ENCODE measurements around the gene TENM3. TPM values are rescaled to one million over a fixed set of nuclear protein-coding genes. Genes with fewer than 3 reads are reported as not detected.

The TENM3 gene
- total and polyA plus RNA-seq, 2 donors (not counting 3 experiments of a cell fraction or from before 2014, with no cell fraction given), result 3.2 to 6.2 TPM

- FAIRE-seq, result no peak
- Histone ChIP-seq H4K20me1 (replicated peaks; ENCODE audit: control insufficient read depth, extremely low read depth, insufficient read depth, low read length) (no peaks in the 10 kb centered on the region), H3K9me3 (replicated peaks; ENCODE audit: control insufficient read depth, insufficient read depth, low read length) (no peaks in the 10 kb centered on the region), H3K9ac (replicated peaks; ENCODE audit: extremely low read depth, insufficient read depth, low read length) (no peak overlapping the region), H2AFZ (ENCODE audit: low read depth, low read length) (peak overlapping the region; percentile 19), H3K4me3 (replicated peaks in 1 of 3; ENCODE audit: insufficient read depth in 1 of 3, low read depth in 1 of 3, low read length in 3 of 3) (no peak overlapping the region), H3K9me1 (replicated peaks; ENCODE audit: control insufficient read depth, extremely low read depth, insufficient read depth, low read length) (no peaks in the 10 kb centered on the region), H3K4me1 (ENCODE audit: control insufficient read depth, extremely low read depth, insufficient read depth, low read length) (peaks cover 5% of the 10 kb centered on the region), H3K79me2 (ENCODE audit: control insufficient read depth, insufficient read depth, low read length) (no peaks in the 10 kb centered on the region), H3K27me3 (ENCODE audit: control insufficient read depth in 2 of 2, insufficient read depth in 2 of 2, low read length in 2 of 2) (peaks cover 0 to 2% of the 10 kb centered on the region in 2 experiments), H3K36me3 (ENCODE audit: control insufficient read depth in 2 of 2, extremely low read depth in 1 of 2, insufficient read depth in 2 of 2, low read length in 2 of 2) (no peaks in the 10 kb centered on the region), H3K27ac (ENCODE audit: insufficient read depth, low read depth, low read length) (no peak overlapping the region), H3K4me2 (ENCODE audit: insufficient read depth, low read length) (no peak overlapping the region)
- intact Hi-C loops (cut with micrococcal nuclease) (no loop called here), dilution Hi-C loops (cut with MboI; ENCODE audit: extremely low pct_ligation_motif_present, low sequenced_read_pairs) (no loop called here)
- BruUV-seq (replicated peaks), result no TSS peak
- TF ChIP-seq JUN (IDR thresholded peaks at IDR 0.05; ENCODE audit: borderline replicate concordance, insufficient read depth, insufficient read length, low read depth) (no peak), EZH2 (IDR thresholded peaks at IDR 0.05; ENCODE audit: borderline replicate concordance, low read depth, low read length, severe bottlenecking) (no peak), CTCF (IDR thresholded peaks at IDR 0.05; ENCODE audit: extremely low read depth in 1 of 2, insufficient read depth in 1 of 2, low read depth in 1 of 2, low read length in 2 of 2) (no peak), MYC (IDR thresholded peaks at IDR 0.05; ENCODE audit: low read depth, low read length) (no peak), GATA2 (IDR thresholded peaks at IDR 0.05; ENCODE audit: insufficient read depth, insufficient read length, low read depth, low read length) (no peak), POLR2A (IDR thresholded peaks at IDR 0.05; ENCODE audit: low read depth, low read length) (no peak), POLR2AphosphoS5 (IDR thresholded peaks at IDR 0.05; ENCODE audit: insufficient read depth, low read depth, low read length) (no peak), MAX (IDR thresholded peaks at IDR 0.05; ENCODE audit: insufficient read depth, insufficient read length) (no peak), FOS (IDR thresholded peaks at IDR 0.05; ENCODE audit: borderline replicate concordance, insufficient read depth, low read length) (no peak)
- no peak for DNase-seq (ENCODE audit: low read depth, low spot score)
- ChIA-PET CTCF (no interaction called here), POLR2A (no interaction called here)
These were observed 294.0 kb downstream of the TENM3 start for GRCh38 chr4:182537031-182537795.
